ENCODE measurements around the gene RHBDL2. TPM values are rescaled to one million over a fixed set of nuclear protein-coding genes. Genes with fewer than 3 reads are reported as not detected.

RHBDL2 gene
- total RNA-seq, 2 donors from 2014 or later: not detected

DNA sequence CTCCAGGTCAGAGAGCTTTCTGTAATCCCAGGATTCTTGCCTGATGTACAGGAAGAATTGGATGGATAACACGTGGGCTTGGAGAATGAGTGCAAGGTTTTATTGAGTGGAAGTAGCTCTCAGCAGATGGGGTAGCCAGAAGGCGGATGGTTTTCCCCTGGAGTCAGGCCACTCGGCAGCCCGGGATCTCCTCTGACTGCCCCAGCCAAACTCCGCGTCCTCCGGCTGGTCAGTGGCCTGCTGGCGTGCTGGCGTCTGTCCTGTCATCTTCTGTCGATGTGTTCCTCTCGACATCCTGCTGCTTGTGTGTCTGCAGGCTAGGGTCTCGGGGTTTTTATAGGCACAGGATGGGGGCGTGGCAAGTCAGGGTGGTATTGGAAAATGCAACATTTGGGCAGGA lies 32.8 kb downstream of the RHBDL2 start:
- no peaks in the 10 kb centered on the region for H3K36me3 ChIP-seq (ENCODE audit: control insufficient read depth, insufficient read depth, low read length)
- Mint-ChIP-seq H3K4me3 (no peak overlapping the region), H3K27ac (no peak overlapping the region), H3K27me3 (ENCODE audit: insufficient read depth) (peaks cover under 1% of the 10 kb centered on the region), H3K4me1 (no peaks in the 10 kb centered on the region), H3K9me3 (peaks cover 13% of the 10 kb centered on the region), H3K36me3 (ENCODE audit: low read depth) (peaks cover 2% of the 10 kb centered on the region)
- H3K4me3 ChIP-seq (ENCODE audit: low read length): no peak overlapping the region
- WGBS, 2 experiments (ENCODE audit: insufficient coverage in 1 of 2, insufficient read length in 1 of 2): 90 to 95% methylated on average over 3 to 13 of the region's 13 CpGs
- no peak for DNase-seq
- H3K27me3 ChIP-seq (ENCODE audit: control insufficient read depth, insufficient read depth, low read length, poor library complexity, severe bottlenecking): no peaks in the 10 kb centered on the region
- H3K9me3 ChIP-seq (ENCODE audit: control insufficient read depth, low read length): peaks cover 14% of the 10 kb centered on the region
- no peak overlapping the region for H3K27ac ChIP-seq (ENCODE audit: low read depth, low read length)
- no peaks in the 10 kb centered on the region for H3K4me1 ChIP-seq (ENCODE audit: control insufficient read depth, insufficient read depth, low read length)
- TF ChIP-seq, protein P1, sequence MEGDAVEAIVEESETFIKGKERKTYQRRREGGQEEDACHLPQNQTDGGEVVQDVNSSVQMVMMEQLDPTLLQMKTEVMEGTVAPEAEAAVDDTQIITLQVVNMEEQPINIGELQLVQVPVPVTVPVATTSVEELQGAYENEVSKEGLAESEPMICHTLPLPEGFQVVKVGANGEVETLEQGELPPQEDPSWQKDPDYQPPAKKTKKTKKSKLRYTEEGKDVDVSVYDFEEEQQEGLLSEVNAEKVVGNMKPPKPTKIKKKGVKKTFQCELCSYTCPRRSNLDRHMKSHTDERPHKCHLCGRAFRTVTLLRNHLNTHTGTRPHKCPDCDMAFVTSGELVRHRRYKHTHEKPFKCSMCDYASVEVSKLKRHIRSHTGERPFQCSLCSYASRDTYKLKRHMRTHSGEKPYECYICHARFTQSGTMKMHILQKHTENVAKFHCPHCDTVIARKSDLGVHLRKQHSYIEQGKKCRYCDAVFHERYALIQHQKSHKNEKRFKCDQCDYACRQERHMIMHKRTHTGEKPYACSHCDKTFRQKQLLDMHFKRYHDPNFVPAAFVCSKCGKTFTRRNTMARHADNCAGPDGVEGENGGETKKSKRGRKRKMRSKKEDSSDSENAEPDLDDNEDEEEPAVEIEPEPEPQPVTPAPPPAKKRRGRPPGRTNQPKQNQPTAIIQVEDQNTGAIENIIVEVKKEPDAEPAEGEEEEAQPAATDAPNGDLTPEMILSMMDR (conservative IDR thresholded peaks at IDR 0.05): no peak
- no peak overlapping the region for H3K9ac ChIP-seq (ENCODE audit: extremely low read depth, low read length, poor library complexity, severe bottlenecking)

GRCh38 chr1:38905985-38906384 lies 35.6 kb downstream of the RHBDL2 start:
- no peaks in the 10 kb centered on the region for H3K36me3 ChIP-seq (ENCODE audit: control insufficient read depth, insufficient read depth, low read length)
- no peaks in the 10 kb centered on the region for H3K4me1 ChIP-seq (ENCODE audit: control insufficient read depth, insufficient read depth, low read length)
- no peaks in the 10 kb centered on the region for H3K4me1 Mint-ChIP-seq
- no peak overlapping the region for H3K4me3 Mint-ChIP-seq
- TF ChIP-seq, protein P1 (conservative IDR thresholded peaks at IDR 0.05): no peak
- 79% methylated on average over 2 of the region's 2 CpGs; no CpG with 5 or more reads in 1 of the 2 experiments for WGBS, 2 experiments (ENCODE audit: insufficient coverage in 1 of 2, insufficient read length in 1 of 2)
- peaks cover 2% of the 10 kb centered on the region for H3K36me3 Mint-ChIP-seq (ENCODE audit: low read depth)
- H3K27me3 ChIP-seq (ENCODE audit: control insufficient read depth, insufficient read depth, low read length, poor library complexity, severe bottlenecking): no peaks in the 10 kb centered on the region
- no peaks in the 10 kb centered on the region for H3K27me3 Mint-ChIP-seq (ENCODE audit: insufficient read depth)
- no peak overlapping the region for H3K4me3 ChIP-seq (ENCODE audit: low read length)
- no peak overlapping the region for H3K9ac ChIP-seq (ENCODE audit: extremely low read depth, low read length, poor library complexity, severe bottlenecking)
- no peak overlapping the region for H3K27ac ChIP-seq (ENCODE audit: low read depth, low read length)
- no peak overlapping the region for H3K27ac Mint-ChIP-seq
- DNase-seq: no peak
- peaks cover 14% of the 10 kb centered on the region for H3K9me3 ChIP-seq (ENCODE audit: control insufficient read depth, low read length)
- peaks cover 13% of the 10 kb centered on the region for H3K9me3 Mint-ChIP-seq

DNA sequence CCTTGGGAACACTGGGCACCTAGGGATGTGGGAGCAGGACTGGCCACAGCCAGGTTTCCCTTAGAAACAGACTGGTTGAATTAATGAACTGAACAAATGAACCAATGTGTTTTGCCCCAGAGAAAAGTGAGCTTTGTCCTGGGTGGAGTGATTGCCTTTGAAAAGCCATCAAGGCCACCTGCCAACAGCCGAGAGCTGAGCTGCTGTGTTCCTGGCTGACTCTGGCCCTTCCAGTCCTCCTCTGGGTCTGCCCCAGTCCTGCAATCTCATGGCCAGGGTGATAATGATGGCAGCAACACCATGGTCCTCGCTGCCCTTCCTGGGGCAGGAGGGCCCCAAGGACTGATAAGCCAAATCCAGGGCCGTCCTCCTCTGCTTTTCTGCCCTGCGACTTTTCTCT lies 42.1 kb downstream of the RHBDL2 start:
- Histone ChIP-seq H3K4me3 (ENCODE audit: low read length) (no peak overlapping the region), H3K27ac (ENCODE audit: low read depth, low read length) (no peak overlapping the region), H3K9ac (ENCODE audit: extremely low read depth, low read length, poor library complexity, severe bottlenecking) (no peak overlapping the region), H3K4me1 (ENCODE audit: control insufficient read depth, insufficient read depth, low read length) (no peaks in the 10 kb centered on the region), H3K36me3 (ENCODE audit: control insufficient read depth, insufficient read depth, low read length) (no peaks in the 10 kb centered on the region), H3K27me3 (ENCODE audit: control insufficient read depth, insufficient read depth, low read length, poor library complexity, severe bottlenecking) (no peaks in the 10 kb centered on the region), H3K9me3 (ENCODE audit: control insufficient read depth, low read length) (no peaks in the 10 kb centered on the region)
- no peak for DNase-seq
- 90 to 100% methylated on average over 2 to 4 of the region's 4 CpGs for WGBS, 2 experiments (ENCODE audit: insufficient coverage in 1 of 2, insufficient read length in 1 of 2)
- H3K36me3 Mint-ChIP-seq (ENCODE audit: low read depth): no peaks in the 10 kb centered on the region
- H3K9me3 Mint-ChIP-seq: no peaks in the 10 kb centered on the region
- peaks cover 6% of the 10 kb centered on the region for H3K4me1 Mint-ChIP-seq
- H3K4me3 Mint-ChIP-seq: no peak overlapping the region
- H3K27me3 Mint-ChIP-seq (ENCODE audit: insufficient read depth): no peaks in the 10 kb centered on the region
- TF ChIP-seq, protein P1 (conservative IDR thresholded peaks at IDR 0.05): no peak
- no peak overlapping the region for H3K27ac Mint-ChIP-seq

All from endodermal cell (in vitro differentiated cells).